ENCODE results near the gene DDI2.
"Not testable (repeated sequence)": the region's sequence is repeated elsewhere in the genome, so short reads cannot be mapped to it uniquely, and the experiment has no call there.

DDI2 gene

DNA sequence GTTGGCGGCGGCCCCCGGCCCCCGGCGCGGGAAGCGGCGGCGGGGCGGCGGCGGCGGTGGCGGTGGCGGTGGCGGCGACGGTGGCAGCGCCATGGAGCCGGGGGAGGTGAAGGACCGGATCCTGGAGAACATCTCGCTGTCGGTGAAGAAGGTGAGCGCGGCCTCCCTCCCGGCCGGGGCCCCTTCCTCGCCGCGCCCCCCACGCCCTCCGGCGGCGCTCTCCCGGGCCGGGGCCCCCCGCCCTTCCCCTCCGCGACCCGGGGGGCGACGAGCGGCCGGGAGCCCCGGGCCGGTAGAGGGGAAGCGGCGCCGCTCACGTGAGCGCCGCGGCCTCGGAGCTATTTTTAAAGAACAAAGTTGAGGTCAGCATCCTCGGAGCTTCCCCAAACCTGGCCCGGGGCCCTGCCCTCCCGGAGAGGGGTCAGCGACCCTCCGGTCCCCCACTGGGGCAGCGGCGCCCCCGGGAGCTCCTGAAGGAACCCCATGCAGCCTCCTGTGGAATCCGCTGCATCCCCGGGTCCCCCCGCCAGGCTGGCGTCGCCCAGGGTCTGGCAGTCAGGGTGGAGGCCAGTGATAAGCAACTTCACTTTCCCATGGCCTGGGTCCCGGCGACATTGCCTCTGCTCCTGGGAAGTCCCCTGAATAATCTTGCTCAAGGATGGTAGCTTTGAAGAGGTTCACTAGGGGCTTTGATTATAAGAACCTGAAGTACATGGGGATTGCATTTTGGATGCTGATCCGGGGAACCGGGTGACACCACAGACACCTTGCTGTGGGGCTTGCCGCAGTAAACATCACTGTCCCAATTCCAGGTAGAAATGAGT, 67.4 kb downstream of the DDI2 start:
- Histone ChIP-seq H3K27me3 (ENCODE audit: insufficient read depth, low read length) (no peaks in the 10 kb centered on the region), H3K4me3 (ENCODE audit: low read length) (peak overlapping the region; percentile 78), H3K9me3 (ENCODE audit: insufficient read depth, low read depth, low read length) (no peaks in the 10 kb centered on the region), H3K4me1 (ENCODE audit: insufficient read depth, low read length) (peaks cover 11% of the 10 kb centered on the region; the same call in 1 of the 2 replicates), H3K27ac (ENCODE audit: low read length) (no peak overlapping the region), H3K9ac (ENCODE audit: low read depth, low read length) (peak overlapping the region; percentile 79; the same call in 1 of the 2 replicates), H3K36me3 (ENCODE audit: insufficient read depth, low read depth, low read length) (no peaks in the 10 kb centered on the region)

DNA sequence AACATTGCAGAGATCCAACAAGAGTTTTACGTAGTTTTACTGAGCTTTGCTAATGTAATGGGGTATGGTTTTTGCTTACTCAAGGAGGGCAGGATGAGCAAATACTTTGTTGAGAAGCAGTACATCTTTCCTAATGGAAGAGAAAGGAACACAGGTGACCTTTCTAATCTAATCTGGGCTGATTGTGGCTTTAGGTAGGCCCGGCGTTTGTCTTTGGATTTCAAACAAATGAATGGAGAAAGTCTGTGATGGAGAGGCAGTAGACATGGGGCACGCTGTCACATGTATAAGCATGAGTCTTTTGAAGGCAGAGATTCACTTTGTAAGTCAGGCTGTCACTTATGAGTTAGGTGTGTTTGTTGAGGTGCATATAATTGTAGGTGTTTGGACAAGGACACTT, 68.6 kb downstream of the DDI2 start:
- no peaks in the 10 kb centered on the region for H3K27me3 ChIP-seq (ENCODE audit: insufficient read depth, low read length)
- H3K4me1 ChIP-seq (ENCODE audit: insufficient read depth, low read length), result peaks cover 11% of the 10 kb centered on the region; the same call in 1 of the 2 replicates
- no peaks in the 10 kb centered on the region for H3K9me3 ChIP-seq (ENCODE audit: insufficient read depth, low read depth, low read length)
- H3K36me3 ChIP-seq (ENCODE audit: insufficient read depth, low read depth, low read length), result no peaks in the 10 kb centered on the region
- no peak overlapping the region for H3K9ac ChIP-seq (ENCODE audit: low read depth, low read length)
- H3K4me3 ChIP-seq (ENCODE audit: low read length), result peak overlapping the region; percentile 78
- H3K27ac ChIP-seq (ENCODE audit: low read length), result no peak overlapping the region

DNA sequence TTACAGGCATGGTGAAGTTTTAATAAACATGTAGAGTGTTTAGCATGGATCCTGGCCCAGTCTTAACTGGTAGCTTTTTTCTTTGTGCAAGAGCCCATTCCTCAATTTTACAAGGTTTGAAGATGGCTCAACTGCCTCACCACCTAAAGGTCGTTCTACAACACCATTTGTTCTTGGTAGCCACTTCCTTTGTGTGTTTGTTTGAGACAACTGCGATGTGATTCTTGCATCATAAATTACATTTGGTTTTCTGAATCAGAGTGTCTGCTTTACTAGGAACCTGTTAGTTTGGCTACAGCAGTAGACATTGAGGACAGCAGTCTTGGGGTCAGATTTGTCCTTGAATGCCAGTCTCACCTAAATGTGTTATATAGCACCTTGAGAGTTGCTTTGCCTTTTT, 70.2 kb downstream of the DDI2 start:
- H3K9me3 ChIP-seq (ENCODE audit: insufficient read depth, low read depth, low read length), result no peaks in the 10 kb centered on the region
- no peak overlapping the region for H3K27ac ChIP-seq (ENCODE audit: low read length)
- H3K9ac ChIP-seq (ENCODE audit: low read depth, low read length), result no peak overlapping the region
- 0 out of 2 replicates have a peak, but pooled peaks cover 3% of the 10 kb centered on the region for H3K4me1 ChIP-seq (ENCODE audit: insufficient read depth, low read length)
- no peaks in the 10 kb centered on the region for H3K36me3 ChIP-seq (ENCODE audit: insufficient read depth, low read depth, low read length)
- no peak overlapping the region for H3K4me3 ChIP-seq (ENCODE audit: low read length)
- H3K27me3 ChIP-seq (ENCODE audit: insufficient read depth, low read length), result no peaks in the 10 kb centered on the region

DNA sequence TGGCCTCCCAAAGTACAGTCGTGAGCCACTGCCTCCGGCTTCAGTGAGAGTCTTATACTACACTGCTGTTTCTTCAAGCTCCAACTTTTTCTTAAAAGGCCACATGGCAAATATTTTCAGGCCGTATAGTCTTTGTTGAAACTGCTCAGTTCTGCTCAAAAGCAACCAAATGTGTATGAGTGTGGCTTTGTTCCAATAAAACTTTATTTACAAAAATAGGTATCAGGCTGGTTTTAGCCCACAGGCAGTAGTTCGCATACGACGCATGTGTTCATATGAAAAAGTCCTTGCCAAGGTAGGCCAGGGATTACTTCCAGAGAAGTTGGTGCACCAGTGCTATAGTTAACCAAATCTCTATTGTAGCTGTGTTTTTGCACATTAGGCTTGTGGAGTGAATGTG, 73.1 kb downstream of the DDI2 start:
- Histone ChIP-seq H3K9me3 (ENCODE audit: insufficient read depth, low read depth, low read length) (no peaks in the 10 kb centered on the region), H3K27ac (ENCODE audit: low read length) (no peak overlapping the region)

DNA sequence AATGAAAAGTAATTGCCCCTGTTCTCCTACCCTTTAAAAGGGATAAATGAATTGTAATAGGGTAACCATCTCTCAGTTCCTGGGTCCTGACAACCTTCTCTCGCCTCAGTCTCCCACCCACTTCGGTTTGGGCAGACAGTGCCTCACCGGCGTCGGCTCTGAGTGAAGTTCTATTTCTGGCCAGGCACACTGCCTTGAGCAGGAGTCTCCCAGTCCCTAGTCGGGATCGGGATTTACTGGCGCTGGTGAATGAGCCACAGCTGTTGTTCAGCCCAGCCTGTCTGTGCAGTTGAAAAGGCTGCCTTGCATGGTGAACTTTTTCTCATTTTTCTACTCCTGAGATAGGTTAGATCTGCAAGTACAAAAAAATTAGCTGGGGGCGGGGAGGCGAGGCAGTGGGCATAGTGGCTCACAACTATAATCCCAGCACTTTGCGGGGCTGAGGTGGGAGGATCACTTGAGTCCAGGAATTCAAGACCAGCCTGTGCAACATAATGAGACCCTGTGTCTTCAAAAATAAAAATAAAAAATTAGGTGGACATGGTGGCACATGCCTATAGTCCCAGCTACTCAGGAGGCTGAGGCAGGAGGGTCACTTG, 74.3 kb downstream of the DDI2 start:
- H3K27me3 ChIP-seq (ENCODE audit: insufficient read depth, low read length), result no peaks in the 10 kb centered on the region
- no peak overlapping the region for H3K9ac ChIP-seq (ENCODE audit: low read depth, low read length)
- no peaks in the 10 kb centered on the region for H3K9me3 ChIP-seq (ENCODE audit: insufficient read depth, low read depth, low read length)
- H3K4me1 ChIP-seq (ENCODE audit: insufficient read depth, low read length), result no peaks in the 10 kb centered on the region
- no peaks in the 10 kb centered on the region for H3K36me3 ChIP-seq (ENCODE audit: insufficient read depth, low read depth, low read length)
- no peak overlapping the region for H3K4me3 ChIP-seq (ENCODE audit: low read length)
- no peak overlapping the region for H3K27ac ChIP-seq (ENCODE audit: low read length)

More for the DNA sequence above, 73.1 kb downstream of the DDI2 start:
- Histone ChIP-seq H3K4me3 (ENCODE audit: low read length) (no peak overlapping the region), H3K36me3 (ENCODE audit: insufficient read depth, low read depth, low read length) (no peaks in the 10 kb centered on the region), H3K9ac (ENCODE audit: low read depth, low read length) (no peak overlapping the region), H3K27me3 (ENCODE audit: insufficient read depth, low read length) (no peaks in the 10 kb centered on the region), H3K4me1 (ENCODE audit: insufficient read depth, low read length) (0 out of 2 replicates have a peak, but pooled peaks cover 3% of the 10 kb centered on the region)

DNA sequence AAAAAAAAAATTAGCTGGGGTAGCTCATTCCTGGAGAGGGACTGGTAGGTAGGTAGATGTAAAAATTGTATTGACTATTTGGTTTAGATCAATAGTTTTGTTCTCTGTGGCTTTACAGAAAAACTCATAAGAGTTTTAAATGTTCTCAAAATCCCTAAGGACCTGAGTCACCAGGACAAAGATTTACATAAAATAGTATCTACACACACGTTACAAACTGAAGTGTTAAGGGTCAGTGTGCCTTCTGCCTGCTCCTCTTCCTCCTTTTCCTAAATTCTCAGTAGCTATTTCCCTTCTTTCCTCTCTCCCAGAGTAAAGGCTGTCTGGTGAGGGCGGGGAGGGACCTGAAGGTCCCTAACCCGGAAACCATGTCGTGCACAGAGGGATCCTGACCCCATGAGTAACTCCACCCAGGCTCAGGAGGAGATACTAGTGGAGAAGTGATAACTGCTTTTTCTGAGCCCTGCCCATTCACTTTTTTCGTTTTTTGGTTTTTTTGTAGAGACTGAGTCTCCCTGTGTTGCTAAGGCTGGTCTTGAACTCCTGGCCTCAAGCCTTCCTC, 74.9 kb downstream of the DDI2 start:
- Histone ChIP-seq H3K9ac (ENCODE audit: low read depth, low read length) (no peak overlapping the region), H3K36me3 (ENCODE audit: insufficient read depth, low read depth, low read length) (no peaks in the 10 kb centered on the region)

DNA sequence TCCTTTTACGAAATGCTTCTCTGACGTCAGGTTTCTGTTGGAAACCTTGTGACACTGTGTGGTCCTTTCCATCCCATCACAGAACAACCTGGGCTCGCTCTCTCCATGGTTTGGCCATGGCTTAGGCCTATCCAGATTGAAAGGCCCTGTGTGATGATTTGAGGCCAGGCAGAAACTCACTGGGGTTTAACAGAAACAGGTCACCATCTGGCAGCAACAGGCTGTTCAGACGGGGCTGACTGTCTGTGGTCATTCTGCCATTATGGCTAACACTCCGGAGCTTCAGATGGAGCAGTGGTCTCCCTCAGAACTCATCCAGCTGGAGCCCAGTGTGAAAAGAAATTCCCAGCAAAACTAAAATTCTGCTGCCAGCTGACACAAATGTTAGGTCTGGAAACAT, 76.1 kb downstream of the DDI2 start:
- Histone ChIP-seq H3K9me3 (ENCODE audit: insufficient read depth, low read depth, low read length) (no peaks in the 10 kb centered on the region), H3K4me3 (ENCODE audit: low read length) (no peak overlapping the region), H3K4me1 (ENCODE audit: insufficient read depth, low read length) (no peaks in the 10 kb centered on the region), H3K27me3 (ENCODE audit: insufficient read depth, low read length) (no peaks in the 10 kb centered on the region), H3K36me3 (ENCODE audit: insufficient read depth, low read depth, low read length) (no peaks in the 10 kb centered on the region), H3K27ac (ENCODE audit: low read length) (no peak overlapping the region), H3K9ac (ENCODE audit: low read depth, low read length) (no peak overlapping the region; the same call in 1 of the 2 replicates)

More for the DNA sequence above, 74.9 kb downstream of the DDI2 start:
- no peak overlapping the region for H3K4me3 ChIP-seq (ENCODE audit: low read length)
- H3K27me3 ChIP-seq (ENCODE audit: insufficient read depth, low read length), result no peaks in the 10 kb centered on the region
- no peaks in the 10 kb centered on the region for H3K4me1 ChIP-seq (ENCODE audit: insufficient read depth, low read length)
- no peaks in the 10 kb centered on the region for H3K9me3 ChIP-seq (ENCODE audit: insufficient read depth, low read depth, low read length)
- H3K27ac ChIP-seq (ENCODE audit: low read length), result no peak overlapping the region

DNA sequence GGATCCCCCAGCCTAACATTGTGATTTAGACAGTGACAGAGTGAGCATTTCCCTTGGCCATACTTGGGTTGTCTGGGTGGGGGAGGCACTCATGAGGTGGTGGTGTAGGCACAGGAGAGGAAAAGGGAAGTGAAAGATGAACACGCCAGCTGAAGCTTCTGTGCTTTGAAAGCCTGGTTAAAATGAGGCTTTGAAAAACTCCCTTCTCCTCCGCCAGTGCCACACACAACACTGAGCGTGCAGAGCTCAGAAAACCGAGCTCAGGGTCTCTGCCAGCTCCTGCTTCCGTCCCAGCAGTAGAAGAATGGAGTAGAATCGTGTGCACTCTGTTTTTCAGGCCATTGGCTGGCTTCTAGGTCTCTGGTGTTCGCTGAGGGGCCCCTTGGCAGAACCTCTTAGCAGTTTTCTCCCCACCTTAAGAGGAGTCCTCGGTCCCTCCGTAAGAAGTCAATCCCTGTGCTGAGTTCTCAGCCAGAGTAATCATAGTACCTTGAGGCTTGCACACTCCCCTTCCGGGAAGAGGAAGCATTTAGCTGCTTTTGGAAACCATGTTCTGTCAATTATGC, 79.8 kb downstream of the DDI2 start:
- Histone ChIP-seq H3K27me3 (ENCODE audit: insufficient read depth, low read length) (no peaks in the 10 kb centered on the region), H3K4me1 (ENCODE audit: insufficient read depth, low read length) (no peaks in the 10 kb centered on the region), H3K9me3 (ENCODE audit: insufficient read depth, low read depth, low read length) (no peaks in the 10 kb centered on the region), H3K27ac (ENCODE audit: low read length) (no peak overlapping the region), H3K4me3 (ENCODE audit: low read length) (no peak overlapping the region), H3K36me3 (ENCODE audit: insufficient read depth, low read depth, low read length) (no peaks in the 10 kb centered on the region), H3K9ac (ENCODE audit: low read depth, low read length) (no peak overlapping the region)

DNA sequence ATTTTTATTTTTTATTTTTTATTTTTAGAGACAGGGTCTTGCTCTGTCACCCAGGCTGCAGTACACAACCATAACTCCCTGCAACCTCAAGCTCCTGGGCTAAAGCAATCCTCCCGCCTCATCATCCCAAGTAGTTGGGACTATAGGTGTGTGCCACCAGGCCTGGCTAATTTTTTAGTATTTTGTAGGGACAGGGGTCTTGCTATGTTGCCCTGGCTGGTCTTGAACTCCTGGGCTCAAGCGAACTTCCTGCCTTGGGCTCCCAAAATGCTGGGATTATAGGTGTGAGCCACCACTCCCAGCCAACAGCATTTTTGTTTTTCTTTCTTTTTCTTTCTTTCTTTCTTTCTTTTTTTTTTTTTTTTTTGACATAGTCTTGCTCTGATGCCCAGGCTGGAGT, 80.9 kb downstream of the DDI2 start:
- Histone ChIP-seq H3K4me3 (ENCODE audit: low read length) (no peak overlapping the region), H3K9ac (ENCODE audit: low read depth, low read length) (no peak overlapping the region), H3K9me3 (ENCODE audit: insufficient read depth, low read depth, low read length) (no peaks in the 10 kb centered on the region), H3K27me3 (ENCODE audit: insufficient read depth, low read length) (no peaks in the 10 kb centered on the region), H3K27ac (ENCODE audit: low read length) (no peak overlapping the region), H3K36me3 (ENCODE audit: insufficient read depth, low read depth, low read length) (no peaks in the 10 kb centered on the region), H3K4me1 (ENCODE audit: insufficient read depth, low read length) (no peaks in the 10 kb centered on the region)

DNA sequence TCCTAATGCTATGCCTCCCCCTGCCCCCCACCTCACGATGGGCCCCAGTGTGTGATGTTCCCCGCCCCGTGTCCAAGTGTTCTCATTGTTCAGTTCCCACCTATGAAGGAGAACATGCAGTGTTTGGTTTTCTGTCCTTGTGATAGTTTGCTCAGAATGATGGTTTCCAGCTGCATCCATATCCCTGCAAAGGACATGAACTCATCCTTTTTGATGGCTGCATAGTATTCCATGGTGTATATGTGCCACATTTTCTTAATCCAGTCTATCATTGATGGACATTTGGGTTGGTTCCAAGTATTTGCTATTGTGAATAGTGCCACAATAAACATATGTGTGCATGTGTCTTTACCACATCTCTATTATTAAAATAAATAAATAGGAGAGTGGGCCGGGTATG, 82.1 kb downstream of the DDI2 start:
- not testable (repeated sequence) for H3K4me1 ChIP-seq (ENCODE audit: insufficient read depth, low read length); H3K9me3 ChIP-seq (ENCODE audit: insufficient read depth, low read depth, low read length); H3K27ac ChIP-seq (ENCODE audit: low read length)

DNA sequence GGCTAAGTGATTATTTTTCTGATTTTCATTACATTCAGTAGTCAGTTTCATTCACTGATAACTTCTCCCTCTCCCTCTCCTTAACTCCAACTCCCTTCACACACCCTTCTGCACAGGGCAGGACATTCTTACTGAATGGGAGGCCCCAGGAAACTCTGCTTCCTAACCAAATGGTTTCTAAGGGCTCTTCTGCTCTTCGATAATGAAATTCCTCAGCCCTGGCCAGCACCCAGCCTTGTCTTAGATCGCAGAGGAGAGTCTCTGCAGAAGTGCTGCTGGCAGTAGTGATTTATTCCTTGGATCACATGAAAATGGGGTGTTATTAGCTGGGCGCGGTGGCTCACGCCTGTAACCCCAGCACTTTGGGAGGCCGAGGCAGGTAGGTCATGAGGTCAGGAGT, 83.2 kb downstream of the DDI2 start:
- Histone ChIP-seq H3K9ac (ENCODE audit: low read depth, low read length) (no peak overlapping the region), H3K27ac (ENCODE audit: low read length) (no peak overlapping the region), H3K36me3 (ENCODE audit: insufficient read depth, low read depth, low read length) (no peaks in the 10 kb centered on the region), H3K27me3 (ENCODE audit: insufficient read depth, low read length) (no peaks in the 10 kb centered on the region), H3K4me3 (ENCODE audit: low read length) (no peak overlapping the region), H3K9me3 (ENCODE audit: insufficient read depth, low read depth, low read length) (no peaks in the 10 kb centered on the region), H3K4me1 (ENCODE audit: insufficient read depth, low read length) (no peaks in the 10 kb centered on the region)

More for the DNA sequence above, 82.1 kb downstream of the DDI2 start:
- not testable (repeated sequence) for H3K27me3 ChIP-seq (ENCODE audit: insufficient read depth, low read length); H3K36me3 ChIP-seq (ENCODE audit: insufficient read depth, low read depth, low read length); H3K4me3 ChIP-seq (ENCODE audit: low read length); H3K9ac ChIP-seq (ENCODE audit: low read depth, low read length)

Measured in iPS-20b (cell line).